Fibroblast of lung (primary cell): Measurements from ENCODE around the gene TRAM2. TPM values are rescaled to one million over a fixed set of nuclear protein-coding genes. Genes with fewer than 3 reads are reported as not detected.

ENCODE experiments used
- DNase-seq, 2 donors: peaks; one replicate each; pipeline versions ENCODE4 v3.0.0 to v3.0.0-alpha.2; 2010; ENCODE audit warnings: low read depth in 2 of 2
- H2AFZ ChIP-seq: 2 replicates; pipeline ENCODE4 v1.5.1; 2012; ENCODE audit warnings: low read length, control low read depth, inconsistent platforms
- H3K27ac ChIP-seq: 2 replicates; pipeline ENCODE4 v1.5.1; 2011; ENCODE audit warnings: low read length, control low read depth; ENCODE audit not compliant: insufficient read depth
- H3K27me3 ChIP-seq: 2 replicates; pipeline ENCODE4 v1.5.1; 2011; ENCODE audit warnings: mild to moderate bottlenecking, low read length; ENCODE audit not compliant: control insufficient read depth, insufficient read depth
- H3K36me3 ChIP-seq: 2 replicates; pipeline ENCODE4 v1.5.1; 2011; ENCODE audit warnings: low read length; ENCODE audit not compliant: control insufficient read depth, insufficient read depth
- H3K4me1 ChIP-seq: 2 replicates; pipeline ENCODE4 v1.5.1; 2011; ENCODE audit warnings: low read length; ENCODE audit not compliant: control insufficient read depth, insufficient read depth; ENCODE audit errors: extremely low read depth
- H3K4me2 ChIP-seq: 2 replicates; pipeline ENCODE4 v1.5.1; 2011; ENCODE audit warnings: low read length, control low read depth; ENCODE audit not compliant: insufficient read depth; ENCODE audit errors: extremely low read depth
- H3K4me3 ChIP-seq, 4 experiments: fragments of 200-600 bp in 1 of 4; sonication (generic) in 1 of 4; replicated peaks in 1 of 4; 2 replicates each; pipeline ENCODE4 v1.5.1; 2011 to 2016; ENCODE audit warnings: low read length in 4 of 4, low read depth in 3 of 4, mild to moderate bottlenecking in 3 of 4, control low read depth in 2 of 4, inconsistent platforms in 1 of 4, mixed read lengths in 1 of 4; ENCODE audit not compliant: insufficient read depth in 1 of 4; ENCODE audit errors: control extremely low read depth in 1 of 4
- H3K79me2 ChIP-seq: 2 replicates; pipeline ENCODE4 v1.5.1; 2012; ENCODE audit warnings: mild to moderate bottlenecking, low read length, inconsistent platforms; ENCODE audit not compliant: control insufficient read depth, insufficient read depth
- H3K9ac ChIP-seq: 2 replicates; pipeline ENCODE4 v1.5.1; 2011; ENCODE audit warnings: mild to moderate bottlenecking, low read length, control low read depth; ENCODE audit not compliant: insufficient read depth
- H3K9me3 ChIP-seq: 2 replicates; pipeline ENCODE4 v1.5.1; 2012; ENCODE audit warnings: low read depth, low read length; ENCODE audit not compliant: control insufficient read depth, insufficient read depth
- H4K20me1 ChIP-seq: 2 replicates; pipeline ENCODE4 v1.5.1; 2011; ENCODE audit warnings: low read length; ENCODE audit not compliant: control insufficient read depth, insufficient read depth; ENCODE audit errors: extremely low read depth
- CTCF ChIP-seq, 2 donors: IDR thresholded peaks in 1 of 2; conservative IDR thresholded peaks in 1 of 2; 1 replicate in 1 of 2; 2 replicates in 1 of 2; pipeline ENCODE4 v1.5.1; 2011 to 2012; ENCODE audit warnings: low read length in 2 of 2, control low read depth in 1 of 2, inconsistent platforms in 1 of 2, low read depth in 1 of 2, mild to moderate bottlenecking in 1 of 2
- EZH2 ChIP-seq: IDR thresholded peaks from 2 replicates; pipeline ENCODE4 v1.5.1; 2012; ENCODE audit warnings: low read length, control low read depth, mild to moderate bottlenecking; ENCODE audit errors: missing control alignments
- polyA plus RNA-seq, 2 donors: library from polyadenylated mRNA; depleted of rRNA in 1 of 2; stranded (reverse) in 1 of 2; unstranded in 1 of 2; fragments of >200 nt; gene quantifications; 2 replicates each; pipeline ENCODE4 v1.2.1, GENCODE V29; 2011 to 2012; ENCODE audit warnings: missing spikeins in 1 of 2
- total RNA-seq: library from RNA; depleted of rRNA; stranded (reverse); fragments of >200 nt; gene quantifications from 2 replicates; pipeline ENCODE4 v1.2.1, GENCODE V29; 2014

Gene TRAM2
- total and polyA plus RNA-seq, 2 donors (not counting 1 experiment from before 2014, with no cell fraction given): 131 to 252 TPM

GRCh38 chr6:52457096-52457495 is 119.8 kb downstream of the TRAM2 start:
- no peaks in the 10 kb centered on the region for H3K36me3 ChIP-seq
- H3K27me3 ChIP-seq: no peaks in the 10 kb centered on the region
- no peak overlapping the region for H3K27ac ChIP-seq
- no peaks in the 10 kb centered on the region for H3K9me3 ChIP-seq
- no peak overlapping the region for H2AFZ ChIP-seq
- TF ChIP-seq CTCF (conservative IDR thresholded peaks at IDR 0.05 in 1 of 2, IDR thresholded peaks at IDR 0.05 in 1 of 2; ENCODE audit: low read depth in 1 of 2, low read length in 2 of 2) (no peak), EZH2 (no peak)
- DNase-seq: no peak
- H3K79me2 ChIP-seq: no peaks in the 10 kb centered on the region
- H3K4me1 ChIP-seq: no peaks in the 10 kb centered on the region
- no peak overlapping the region for H3K4me2 ChIP-seq
- no peak overlapping the region for H3K4me3 ChIP-seq
- no peaks in the 10 kb centered on the region for H4K20me1 ChIP-seq
- H3K9ac ChIP-seq: no peak overlapping the region

- Histone ChIP-seq H3K79me2 (no peaks in the 10 kb centered on the region), H3K9me3 (no peaks in the 10 kb centered on the region), H3K4me2 (no peak overlapping the region), H2AFZ (no peak overlapping the region), H3K27ac (no peak overlapping the region), H3K27me3 (no peaks in the 10 kb centered on the region), H3K4me3 (no peak overlapping the region), H4K20me1 (no peaks in the 10 kb centered on the region), H3K4me1 (no peaks in the 10 kb centered on the region), H3K36me3 (no peaks in the 10 kb centered on the region), H3K9ac (no peak overlapping the region)
- DNase-seq: peak in 1 of 2 donors; percentile 79
- no peak for TF ChIP-seq CTCF (conservative IDR thresholded peaks at IDR 0.05 in 1 of 2, IDR thresholded peaks at IDR 0.05 in 1 of 2; ENCODE audit: low read depth in 1 of 2, low read length in 2 of 2)
- no peak for TF ChIP-seq EZH2
Measured at GRCh38 chr6:52454556-52454955, 122.3 kb downstream of the TRAM2 start.

Other genes starting within 250 kb of the TRAM2 start
- gene PAQR8, start 214.9 kb downstream of the TRAM2 start, total RNA-seq: 5.1 and 6.1 TPM in 2 replicates
- 2.6 and 4.3 TPM in 2 replicates for gene PAQR8, start 214.9 kb downstream of the TRAM2 start, polyA plus RNA-seq
- gene EFHC1, start 156.7 kb downstream of the TRAM2 start, total RNA-seq: 22.9 and 29.4 TPM in 2 replicates
- 29.9 and 32.9 TPM in 2 replicates for gene EFHC1, start 156.7 kb downstream of the TRAM2 start, polyA plus RNA-seq
- 27.5 and 38.3 TPM in 2 replicates for gene TMEM14A, start 94.1 kb upstream of the TRAM2 start, total RNA-seq
- gene TMEM14A, start 94.1 kb upstream of the TRAM2 start, polyA plus RNA-seq: 41.6 and 49.0 TPM in 2 replicates
- gene GSTA2, start 186.4 kb upstream of the TRAM2 start, total RNA-seq: not detected in 2 replicates
- gene GSTA2, start 186.4 kb upstream of the TRAM2 start, polyA plus RNA-seq: not detected in 2 replicates
- gene GSTA1, start 226.8 kb upstream of the TRAM2 start, total RNA-seq: under 0.01 TPM in 1 of 2 replicates, not detected in the other
- gene GSTA1, start 226.8 kb upstream of the TRAM2 start, polyA plus RNA-seq: not detected in 2 replicates